Effector CD4-positive, alpha-beta T cell (primary cell): Measurements from ENCODE around the gene SEC22B.
"Not testable (repeated sequence)": the region's sequence is repeated elsewhere in the genome, so short reads cannot be mapped to it uniquely, and the experiment has no call there.

Experiments used
- DNase-seq: peaks from one replicate; pipeline ENCODE4 v3.0.0-alpha.2; 2020
- total RNA-seq: gene quantifications from one replicate; lab custom pipeline; 2026; lab: John Stamatoyannopoulos, UW

SEC22B gene
- total RNA-seq: 41.3 reads per million, percentile 64 among the genes with 10 or more reads in this experiment

- DNase-seq: peak; percentile 84
Measured at GRCh38 chr1:120176092-120176855, at the start of gene SEC22B. Gene SEC22B, minus strand, starts transcription at chr1:120176520. Its CDS starts 139 bp downstream, at chr1:120176381.

GRCh38 chr1:120217933-120218332, 41.6 kb upstream of the SEC22B start:
- not testable (repeated sequence) for DNase-seq

GRCh38 chr1:120217175-120217929, 41.0 kb upstream of the SEC22B start:
- not testable (repeated sequence) for DNase-seq

- not testable (repeated sequence) for DNase-seq
Measured at GRCh38 chr1:120213606-120214005, 37.3 kb upstream of the SEC22B start.

- not testable (repeated sequence) for DNase-seq
Measured at GRCh38 chr1:120210754-120211153, 34.4 kb upstream of the SEC22B start.

- not testable (repeated sequence) for DNase-seq
Measured at GRCh38 chr1:120196863-120197775, 20.8 kb upstream of the SEC22B start.

- not testable (repeated sequence) for DNase-seq
Measured at GRCh38 chr1:120188626-120189025, 12.3 kb upstream of the SEC22B start.

GRCh38 chr1:120182176-120182707, 5.9 kb upstream of the SEC22B start:
- not testable (repeated sequence) for DNase-seq

GRCh38 chr1:120179811-120180690, 3.7 kb upstream of the SEC22B start:
- not testable (repeated sequence) for DNase-seq

- no peak for DNase-seq
Measured at GRCh38 chr1:120178799-120179756, 2.8 kb upstream of the SEC22B start.

GRCh38 chr1:120178058-120178457, 1.7 kb upstream of the SEC22B start:
- not testable (repeated sequence) for DNase-seq

GRCh38 chr1:120175688-120176087, 632 bp downstream of the SEC22B start:
- DNase-seq: not testable (repeated sequence)

GRCh38 chr1:120164761-120165160, 11.6 kb downstream of the SEC22B start:
- not testable (repeated sequence) for DNase-seq

GRCh38 chr1:120162015-120162414, 14.3 kb downstream of the SEC22B start:
- not testable (repeated sequence) for DNase-seq

GRCh38 chr1:120158495-120158894, 17.8 kb downstream of the SEC22B start:
- not testable (repeated sequence) for DNase-seq

- DNase-seq: not testable (repeated sequence)
Measured at GRCh38 chr1:120158086-120158485, 18.2 kb downstream of the SEC22B start.

- not testable (repeated sequence) for DNase-seq
Measured at GRCh38 chr1:120150138-120150822, 26.0 kb downstream of the SEC22B start.

GRCh38 chr1:120149420-120150059, 26.8 kb downstream of the SEC22B start:
- not testable (repeated sequence) for DNase-seq

- DNase-seq: not testable (repeated sequence)
Measured at GRCh38 chr1:120145806-120146205, 30.5 kb downstream of the SEC22B start.
